GM19023 (cell line): ENCODE results near the gene MRGPRX4.

Experiments used
- ATAC-seq: cut with Tn5 transposase; IDR thresholded peaks from one replicate; pipeline ENCODE4 v1.9.1; 2021; ENCODE audit warnings: mild to moderate bottlenecking, moderate library complexity; ENCODE audit not compliant: unreplicated experiment

MRGPRX4 gene

DNA sequence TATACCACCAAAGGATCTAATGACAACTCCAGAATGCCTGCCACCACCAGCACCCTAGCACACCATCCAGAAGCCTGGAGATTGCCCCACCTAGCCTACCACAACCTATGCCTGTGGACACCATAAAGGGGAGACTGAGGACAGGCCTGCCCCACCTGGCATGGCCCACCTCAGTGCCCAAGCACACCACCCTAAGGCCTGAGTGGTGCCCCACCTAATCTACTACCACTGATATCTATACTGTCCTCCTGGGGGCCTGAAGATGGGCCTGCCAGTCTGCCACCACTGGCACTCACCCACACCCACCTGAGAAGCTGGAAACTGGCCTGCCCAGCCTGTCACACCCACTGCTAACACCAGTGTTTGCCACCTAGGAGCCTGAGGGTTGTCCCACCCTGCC is 32.1 kb downstream of the MRGPRX4 start:
- ATAC-seq, result no peak

DNA sequence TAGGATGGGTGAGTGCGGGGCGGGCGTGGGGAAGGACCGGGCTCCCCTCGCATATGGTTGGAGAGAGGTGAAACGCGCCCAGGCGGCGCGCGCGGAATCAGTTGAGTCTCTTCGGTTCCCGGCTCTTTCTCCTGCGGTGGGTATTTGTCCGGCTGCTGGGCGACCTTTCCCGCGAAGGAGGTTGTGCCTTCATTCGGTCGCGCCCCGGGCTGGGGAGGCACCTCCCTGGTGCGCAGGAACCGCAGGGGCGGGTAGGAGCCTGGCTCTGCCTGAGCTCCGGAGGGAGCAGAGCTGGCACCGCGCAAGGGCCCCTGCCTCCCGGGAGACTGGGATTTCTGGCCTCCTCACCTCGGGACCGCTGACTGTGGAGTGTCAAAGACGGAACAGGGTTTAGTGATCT is 36.4 kb downstream of the MRGPRX4 start:
- ATAC-seq, result no peak

DNA sequence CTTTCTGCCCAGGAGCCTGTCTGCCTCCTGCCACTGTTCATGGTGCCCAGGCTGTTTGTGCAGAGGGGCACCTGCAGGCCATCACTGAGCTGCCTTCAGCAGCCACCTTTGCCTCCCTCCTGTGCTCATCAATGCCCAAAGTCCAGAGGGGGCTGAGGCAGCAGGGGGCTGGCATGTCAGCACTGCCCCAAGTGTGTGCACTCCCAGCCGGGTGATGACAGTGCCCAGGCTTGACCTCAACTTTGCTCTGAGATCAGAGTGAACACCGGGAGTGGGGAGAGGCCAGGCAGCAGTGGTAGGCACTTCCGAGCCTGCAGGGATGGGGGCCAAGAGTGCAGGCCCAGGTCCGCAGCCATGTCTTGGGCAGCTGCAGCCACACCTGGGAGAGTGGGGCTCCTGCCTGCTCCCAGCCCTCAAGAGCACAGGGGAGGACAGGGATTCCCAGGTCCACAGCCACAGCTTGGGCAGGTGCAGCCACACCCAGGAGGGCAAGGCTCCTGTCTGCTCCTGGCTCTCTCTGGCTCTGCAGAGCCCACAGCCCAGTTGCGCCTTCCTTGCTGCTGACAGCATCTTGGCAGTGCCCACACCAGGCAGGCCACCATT is 48.7 kb downstream of the MRGPRX4 start:
- no peak for ATAC-seq

DNA sequence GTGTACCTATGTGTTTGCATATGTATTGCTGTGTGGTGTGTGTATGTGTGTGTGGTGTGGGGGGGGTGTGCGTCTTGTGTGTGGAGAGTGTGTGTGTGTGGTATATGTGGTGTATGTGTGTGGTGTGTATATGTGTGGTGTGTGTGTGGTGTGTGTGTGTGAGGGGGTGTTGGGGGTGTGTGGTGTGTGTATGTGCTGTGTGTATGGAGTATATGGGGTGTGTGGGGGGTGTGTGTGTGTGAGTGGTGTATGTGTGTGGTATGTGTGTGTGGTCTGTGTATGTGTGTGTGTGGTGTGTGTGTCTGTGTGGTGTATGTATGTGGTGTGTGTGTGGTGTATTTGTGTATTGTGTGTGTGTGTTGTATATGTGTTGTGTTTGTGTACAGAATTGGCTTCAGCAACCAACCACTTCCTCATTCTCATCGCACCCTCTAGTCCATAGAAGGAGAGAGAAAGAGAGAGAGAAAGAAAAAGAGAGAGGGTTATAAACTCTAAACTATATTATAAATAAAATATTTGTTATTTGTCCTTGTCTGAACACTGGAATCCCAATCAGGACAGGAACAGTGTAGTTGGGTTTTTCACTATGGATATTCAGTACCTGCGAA is 50.3 kb downstream of the MRGPRX4 start:
- ATAC-seq, result no peak
